ENCODE data around the gene HBEGF. TPM values are rescaled to one million over a fixed set of nuclear protein-coding genes. Genes with fewer than 3 reads are reported as not detected.

HBEGF gene
- total and polyA plus RNA-seq, 2 experiments from 2014 or later, result 2.2 to 2.9 TPM

DNA sequence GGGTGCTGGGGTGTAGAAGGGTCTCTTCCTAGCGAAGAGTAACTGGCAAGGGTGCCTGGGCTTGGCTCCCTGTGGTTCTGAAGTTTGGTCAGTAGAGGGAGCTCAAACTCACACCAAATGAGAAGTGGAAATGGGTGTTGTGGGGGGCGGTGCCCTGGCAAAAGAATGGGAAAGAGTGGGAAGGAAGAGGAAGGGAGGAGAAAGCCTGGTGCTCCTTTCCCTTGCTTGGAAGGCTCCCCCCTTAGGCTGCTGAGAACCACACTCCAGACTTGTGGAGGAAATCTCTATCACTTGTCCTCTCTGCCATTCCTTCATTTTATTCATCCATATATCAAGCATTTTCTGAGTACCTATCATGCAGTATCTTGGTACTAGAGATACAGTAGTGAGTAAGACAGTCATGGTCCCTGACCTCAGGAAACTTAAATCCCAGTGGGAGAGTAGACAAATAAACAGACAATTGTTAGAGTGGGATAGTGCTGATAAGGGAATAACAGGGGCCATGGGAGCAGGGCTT lies 26.6 kb upstream of the HBEGF start:
- no peaks in the 10 kb centered on the region for H4K20me1 ChIP-seq (replicated peaks; ENCODE audit: insufficient read depth)
- H3K27ac Mint-ChIP-seq, result 0 out of 2 replicates have a peak overlapping the region, but pooled peaks have one; percentile 7
- no peaks in the 10 kb centered on the region for H3K36me3 ChIP-seq (ENCODE audit: insufficient read depth)
- H3K36me3 Mint-ChIP-seq (ENCODE audit: low read depth), result no peaks in the 10 kb centered on the region
- H3K27me3 Mint-ChIP-seq (ENCODE audit: insufficient read depth, low read depth, poor library complexity), result peaks cover 8% of the 10 kb centered on the region
- H3K4me3 ChIP-seq, result no peak overlapping the region
- peak overlapping the region; percentile 88; the same call in 1 of the 2 replicates for H2AFZ ChIP-seq
- H3K27ac ChIP-seq (ENCODE audit: low read depth), result peak overlapping the region; percentile 56; the same call in 1 of the 2 replicates
- H3K27me3 ChIP-seq (ENCODE audit: insufficient read depth), result no peaks in the 10 kb centered on the region
- no peak for TF ChIP-seq ZNF331 (CRISPR knock-in tag; IDR thresholded peaks at IDR 0.05; ENCODE audit: low read depth)
- TF ChIP-seq, protein P1, sequence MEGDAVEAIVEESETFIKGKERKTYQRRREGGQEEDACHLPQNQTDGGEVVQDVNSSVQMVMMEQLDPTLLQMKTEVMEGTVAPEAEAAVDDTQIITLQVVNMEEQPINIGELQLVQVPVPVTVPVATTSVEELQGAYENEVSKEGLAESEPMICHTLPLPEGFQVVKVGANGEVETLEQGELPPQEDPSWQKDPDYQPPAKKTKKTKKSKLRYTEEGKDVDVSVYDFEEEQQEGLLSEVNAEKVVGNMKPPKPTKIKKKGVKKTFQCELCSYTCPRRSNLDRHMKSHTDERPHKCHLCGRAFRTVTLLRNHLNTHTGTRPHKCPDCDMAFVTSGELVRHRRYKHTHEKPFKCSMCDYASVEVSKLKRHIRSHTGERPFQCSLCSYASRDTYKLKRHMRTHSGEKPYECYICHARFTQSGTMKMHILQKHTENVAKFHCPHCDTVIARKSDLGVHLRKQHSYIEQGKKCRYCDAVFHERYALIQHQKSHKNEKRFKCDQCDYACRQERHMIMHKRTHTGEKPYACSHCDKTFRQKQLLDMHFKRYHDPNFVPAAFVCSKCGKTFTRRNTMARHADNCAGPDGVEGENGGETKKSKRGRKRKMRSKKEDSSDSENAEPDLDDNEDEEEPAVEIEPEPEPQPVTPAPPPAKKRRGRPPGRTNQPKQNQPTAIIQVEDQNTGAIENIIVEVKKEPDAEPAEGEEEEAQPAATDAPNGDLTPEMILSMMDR (conservative IDR thresholded peaks at IDR 0.05; ENCODE audit: low read depth in 2 of 2), result peak; percentile 72 to 94
- peaks cover 3% of the 10 kb centered on the region; the same call in 2 of the 3 replicates for H3K4me1 Mint-ChIP-seq
- no peak overlapping the region; the same call in 1 of the 2 replicates for H3K4me2 ChIP-seq
- no peaks in the 10 kb centered on the region for H3K4me1 ChIP-seq (ENCODE audit: insufficient read depth)
- H3K9me2 ChIP-seq (ENCODE audit: insufficient read depth), result no peaks in the 10 kb centered on the region
- H3F3A ChIP-seq (replicated peaks; ENCODE audit: low read depth), result no peaks in the 10 kb centered on the region
- ATAC-seq, result peak; percentile 95
- H3K79me2 ChIP-seq (replicated peaks; ENCODE audit: insufficient read depth), result no peaks in the 10 kb centered on the region
- peak; percentile 95 for DNase-seq (ENCODE audit: low spot score)
- H3K4me3 Mint-ChIP-seq, result no peak overlapping the region
- no peaks in the 10 kb centered on the region for H3K9me3 Mint-ChIP-seq

DNA sequence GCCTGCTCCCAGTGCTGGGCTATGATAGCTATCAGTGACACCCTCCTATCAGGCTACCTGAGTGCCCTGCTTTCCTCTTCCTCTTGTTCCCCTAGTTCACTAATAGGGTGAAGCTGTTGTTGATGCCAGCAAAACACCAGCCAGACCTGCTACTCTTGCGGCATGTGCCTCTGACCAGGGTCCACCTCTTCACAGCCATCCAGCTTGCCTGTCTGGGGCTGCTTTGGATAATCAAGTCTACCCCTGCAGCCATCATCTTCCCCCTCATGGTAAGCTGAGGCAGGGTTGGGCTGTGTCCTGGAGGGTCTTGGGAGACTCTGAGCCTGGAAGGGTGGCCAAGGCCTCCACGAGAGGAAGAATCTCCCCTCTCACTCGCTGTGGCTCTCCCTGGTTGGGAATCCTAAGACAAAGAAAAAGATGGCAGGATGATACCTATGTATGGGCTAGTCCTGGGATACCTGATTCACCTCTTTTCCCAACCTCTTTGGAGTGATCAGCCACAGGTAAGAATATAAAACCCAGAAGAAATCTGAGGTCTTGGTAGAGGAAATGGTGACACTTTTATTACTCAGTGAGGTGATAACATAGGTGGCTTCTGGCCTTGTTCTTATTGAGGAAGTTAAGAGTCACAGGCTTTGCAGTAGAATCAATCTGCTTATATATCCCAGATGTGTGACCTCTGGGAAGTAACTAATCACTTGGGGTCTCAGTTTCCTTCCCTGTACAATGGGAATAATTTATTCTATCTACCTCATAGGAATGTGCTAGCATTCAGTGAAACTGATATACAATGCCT lies 25.2 kb upstream of the HBEGF start:
- Histone ChIP-seq H3K4me1 (ENCODE audit: insufficient read depth) (no peaks in the 10 kb centered on the region), H3F3A (replicated peaks; ENCODE audit: low read depth) (no peaks in the 10 kb centered on the region), H3K4me2 (no peak overlapping the region), H3K27ac (ENCODE audit: low read depth) (no peak overlapping the region), H3K27me3 (ENCODE audit: insufficient read depth) (no peaks in the 10 kb centered on the region), H4K20me1 (replicated peaks; ENCODE audit: insufficient read depth) (no peaks in the 10 kb centered on the region), H3K9me2 (ENCODE audit: insufficient read depth) (no peaks in the 10 kb centered on the region), H3K36me3 (ENCODE audit: insufficient read depth) (no peaks in the 10 kb centered on the region), H2AFZ (no peak overlapping the region), H3K79me2 (replicated peaks; ENCODE audit: insufficient read depth) (no peaks in the 10 kb centered on the region), H3K4me3 (no peak overlapping the region)
- ATAC-seq, result no peak
- Mint-ChIP-seq H3K4me1 (peaks cover 3% of the 10 kb centered on the region; the same call in 2 of the 3 replicates), H3K36me3 (ENCODE audit: low read depth) (no peaks in the 10 kb centered on the region), H3K27ac (no peak overlapping the region), H3K27me3 (ENCODE audit: insufficient read depth, low read depth, poor library complexity) (peaks cover 9% of the 10 kb centered on the region), H3K9me3 (no peaks in the 10 kb centered on the region), H3K4me3 (no peak overlapping the region)
- no peak for DNase-seq (ENCODE audit: low spot score)
- TF ChIP-seq STAT1 (IDR thresholded peaks at IDR 0.05; ENCODE audit: unreplicated experiment) (no peak), ZNF331 (CRISPR knock-in tag; IDR thresholded peaks at IDR 0.05; ENCODE audit: low read depth) (no peak), EZH2phosphoT487 (IDR thresholded peaks at IDR 0.05; ENCODE audit: unreplicated experiment) (no peak), CREB1 (CRISPR knock-in tag; IDR thresholded peaks at IDR 0.05; ENCODE audit: low read depth) (no peak), NANOG (IDR thresholded peaks at IDR 0.05; ENCODE audit: borderline replicate concordance) (no peak)
- TF ChIP-seq, protein P2, sequence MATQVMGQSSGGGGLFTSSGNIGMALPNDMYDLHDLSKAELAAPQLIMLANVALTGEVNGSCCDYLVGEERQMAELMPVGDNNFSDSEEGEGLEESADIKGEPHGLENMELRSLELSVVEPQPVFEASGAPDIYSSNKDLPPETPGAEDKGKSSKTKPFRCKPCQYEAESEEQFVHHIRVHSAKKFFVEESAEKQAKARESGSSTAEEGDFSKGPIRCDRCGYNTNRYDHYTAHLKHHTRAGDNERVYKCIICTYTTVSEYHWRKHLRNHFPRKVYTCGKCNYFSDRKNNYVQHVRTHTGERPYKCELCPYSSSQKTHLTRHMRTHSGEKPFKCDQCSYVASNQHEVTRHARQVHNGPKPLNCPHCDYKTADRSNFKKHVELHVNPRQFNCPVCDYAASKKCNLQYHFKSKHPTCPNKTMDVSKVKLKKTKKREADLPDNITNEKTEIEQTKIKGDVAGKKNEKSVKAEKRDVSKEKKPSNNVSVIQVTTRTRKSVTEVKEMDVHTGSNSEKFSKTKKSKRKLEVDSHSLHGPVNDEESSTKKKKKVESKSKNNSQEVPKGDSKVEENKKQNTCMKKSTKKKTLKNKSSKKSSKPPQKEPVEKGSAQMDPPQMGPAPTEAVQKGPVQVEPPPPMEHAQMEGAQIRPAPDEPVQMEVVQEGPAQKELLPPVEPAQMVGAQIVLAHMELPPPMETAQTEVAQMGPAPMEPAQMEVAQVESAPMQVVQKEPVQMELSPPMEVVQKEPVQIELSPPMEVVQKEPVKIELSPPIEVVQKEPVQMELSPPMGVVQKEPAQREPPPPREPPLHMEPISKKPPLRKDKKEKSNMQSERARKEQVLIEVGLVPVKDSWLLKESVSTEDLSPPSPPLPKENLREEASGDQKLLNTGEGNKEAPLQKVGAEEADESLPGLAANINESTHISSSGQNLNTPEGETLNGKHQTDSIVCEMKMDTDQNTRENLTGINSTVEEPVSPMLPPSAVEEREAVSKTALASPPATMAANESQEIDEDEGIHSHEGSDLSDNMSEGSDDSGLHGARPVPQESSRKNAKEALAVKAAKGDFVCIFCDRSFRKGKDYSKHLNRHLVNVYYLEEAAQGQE (IDR thresholded peaks at IDR 0.05; ENCODE audit: unreplicated experiment), result no peak
- TF ChIP-seq, protein P3, sequence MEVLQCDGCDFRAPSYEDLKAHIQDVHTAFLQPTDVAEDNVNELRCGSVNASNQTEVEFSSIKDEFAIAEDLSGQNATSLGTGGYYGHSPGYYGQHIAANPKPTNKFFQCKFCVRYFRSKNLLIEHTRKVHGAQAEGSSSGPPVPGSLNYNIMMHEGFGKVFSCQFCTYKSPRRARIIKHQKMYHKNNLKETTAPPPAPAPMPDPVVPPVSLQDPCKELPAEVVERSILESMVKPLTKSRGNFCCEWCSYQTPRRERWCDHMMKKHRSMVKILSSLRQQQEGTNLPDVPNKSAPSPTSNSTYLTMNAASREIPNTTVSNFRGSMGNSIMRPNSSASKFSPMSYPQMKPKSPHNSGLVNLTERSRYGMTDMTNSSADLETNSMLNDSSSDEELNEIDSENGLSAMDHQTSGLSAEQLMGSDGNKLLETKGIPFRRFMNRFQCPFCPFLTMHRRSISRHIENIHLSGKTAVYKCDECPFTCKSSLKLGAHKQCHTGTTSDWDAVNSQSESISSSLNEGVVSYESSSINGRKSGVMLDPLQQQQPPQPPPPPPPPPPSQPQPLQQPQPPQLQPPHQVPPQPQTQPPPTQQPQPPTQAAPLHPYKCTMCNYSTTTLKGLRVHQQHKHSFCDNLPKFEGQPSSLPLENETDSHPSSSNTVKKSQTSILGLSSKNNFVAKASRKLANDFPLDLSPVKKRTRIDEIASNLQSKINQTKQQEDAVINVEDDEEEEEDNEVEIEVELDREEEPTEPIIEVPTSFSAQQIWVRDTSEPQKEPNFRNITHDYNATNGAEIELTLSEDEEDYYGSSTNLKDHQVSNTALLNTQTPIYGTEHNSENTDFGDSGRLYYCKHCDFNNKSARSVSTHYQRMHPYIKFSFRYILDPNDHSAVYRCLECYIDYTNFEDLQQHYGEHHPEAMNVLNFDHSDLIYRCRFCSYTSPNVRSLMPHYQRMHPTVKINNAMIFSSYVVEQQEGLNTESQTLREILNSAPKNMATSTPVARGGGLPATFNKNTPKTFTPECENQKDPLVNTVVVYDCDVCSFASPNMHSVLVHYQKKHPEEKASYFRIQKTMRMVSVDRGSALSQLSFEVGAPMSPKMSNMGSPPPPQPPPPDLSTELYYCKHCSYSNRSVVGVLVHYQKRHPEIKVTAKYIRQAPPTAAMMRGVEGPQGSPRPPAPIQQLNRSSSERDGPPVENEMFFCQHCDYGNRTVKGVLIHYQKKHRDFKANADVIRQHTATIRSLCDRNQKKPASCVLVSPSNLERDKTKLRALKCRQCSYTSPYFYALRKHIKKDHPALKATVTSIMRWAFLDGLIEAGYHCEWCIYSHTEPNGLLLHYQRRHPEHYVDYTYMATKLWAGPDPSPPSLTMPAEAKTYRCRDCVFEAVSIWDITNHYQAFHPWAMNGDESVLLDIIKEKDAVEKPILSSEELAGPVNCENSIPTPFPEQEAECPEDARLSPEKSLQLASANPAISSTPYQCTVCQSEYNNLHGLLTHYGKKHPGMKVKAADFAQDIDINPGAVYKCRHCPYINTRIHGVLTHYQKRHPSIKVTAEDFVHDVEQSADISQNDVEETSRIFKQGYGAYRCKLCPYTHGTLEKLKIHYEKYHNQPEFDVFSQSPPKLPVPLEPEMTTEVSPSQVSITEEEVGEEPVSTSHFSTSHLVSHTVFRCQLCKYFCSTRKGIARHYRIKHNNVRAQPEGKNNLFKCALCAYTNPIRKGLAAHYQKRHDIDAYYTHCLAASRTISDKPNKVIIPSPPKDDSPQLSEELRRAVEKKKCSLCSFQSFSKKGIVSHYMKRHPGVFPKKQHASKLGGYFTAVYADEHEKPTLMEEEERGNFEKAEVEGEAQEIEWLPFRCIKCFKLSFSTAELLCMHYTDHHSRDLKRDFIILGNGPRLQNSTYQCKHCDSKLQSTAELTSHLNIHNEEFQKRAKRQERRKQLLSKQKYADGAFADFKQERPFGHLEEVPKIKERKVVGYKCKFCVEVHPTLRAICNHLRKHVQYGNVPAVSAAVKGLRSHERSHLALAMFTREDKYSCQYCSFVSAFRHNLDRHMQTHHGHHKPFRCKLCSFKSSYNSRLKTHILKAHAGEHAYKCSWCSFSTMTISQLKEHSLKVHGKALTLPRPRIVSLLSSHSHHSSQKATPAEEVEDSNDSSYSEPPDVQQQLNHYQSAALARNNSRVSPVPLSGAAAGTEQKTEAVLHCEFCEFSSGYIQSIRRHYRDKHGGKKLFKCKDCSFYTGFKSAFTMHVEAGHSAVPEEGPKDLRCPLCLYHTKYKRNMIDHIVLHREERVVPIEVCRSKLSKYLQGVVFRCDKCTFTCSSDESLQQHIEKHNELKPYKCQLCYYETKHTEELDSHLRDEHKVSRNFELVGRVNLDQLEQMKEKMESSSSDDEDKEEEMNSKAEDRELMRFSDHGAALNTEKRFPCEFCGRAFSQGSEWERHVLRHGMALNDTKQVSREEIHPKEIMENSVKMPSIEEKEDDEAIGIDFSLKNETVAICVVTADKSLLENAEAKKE (CRISPR knock-in tag; IDR thresholded peaks at IDR 0.05), result no peak

Measured in GM23338 (cell line).